Measurements from ENCODE around the gene TIMM23.

TIMM23 gene

GRCh38 chr10:46025406-46025805 is 53.1 kb downstream of the TIMM23 start:
- no peak overlapping the region for H3K4me3 ChIP-seq (ENCODE audit: low read depth, low read length)
- no peak overlapping the region for H2AFZ ChIP-seq (ENCODE audit: insufficient read depth, low read length, poor library complexity)
- no peak overlapping the region for H2AK5ac ChIP-seq (ENCODE audit: low read length)
- H3K9me3 ChIP-seq (ENCODE audit: insufficient read depth, low read depth, low read length): no peaks in the 10 kb centered on the region
- no peak overlapping the region for H3K27ac ChIP-seq (ENCODE audit: low read depth, low read length)
- no peak overlapping the region for H2BK5ac ChIP-seq (ENCODE audit: low read depth, low read length, poor library complexity)
- no peak overlapping the region for H2BK120ac ChIP-seq (ENCODE audit: insufficient read depth, low read length, poor library complexity)
- no peak overlapping the region for H4K8ac ChIP-seq (ENCODE audit: low read depth, low read length)
- DNase-seq: no peak
- no peaks in the 10 kb centered on the region for H3K36me3 ChIP-seq (ENCODE audit: control insufficient read depth in 1 of 2, insufficient read depth in 2 of 2, low read length in 2 of 2)
- H3K23ac ChIP-seq (ENCODE audit: low read length): no peak overlapping the region
- no peak overlapping the region for H3K14ac ChIP-seq (ENCODE audit: low read length)
- H3K27me3 ChIP-seq (ENCODE audit: insufficient read depth, low read length): no peaks in the 10 kb centered on the region
- no peak overlapping the region for H4K12ac ChIP-seq (ENCODE audit: low read depth, low read length)
- H3K4ac ChIP-seq (ENCODE audit: low read depth, low read length): no peak overlapping the region
- peaks cover 13% of the 10 kb centered on the region for H3K79me2 ChIP-seq (ENCODE audit: control insufficient read depth, insufficient read depth, low read length, poor library complexity)
- H3K79me1 ChIP-seq (ENCODE audit: low read length): peaks cover 8% of the 10 kb centered on the region
- no CpG with 5 or more reads among the region's 2 CpGs for WGBS (ENCODE audit: extremely low coverage, insufficient coverage, insufficient read length)
- H3K4me2 ChIP-seq (ENCODE audit: low read length): no peak overlapping the region
- no peak overlapping the region for H3K18ac ChIP-seq (ENCODE audit: low read length)
- H3K9ac ChIP-seq (ENCODE audit: low read length): no peak overlapping the region
- H3K4me1 ChIP-seq (ENCODE audit: control insufficient read depth in 1 of 2, insufficient read depth in 2 of 2, low read length in 2 of 2): no peaks in the 10 kb centered on the region
- H4K91ac ChIP-seq (ENCODE audit: low read depth, low read length): no peak overlapping the region
- no peak overlapping the region for H2BK12ac ChIP-seq (ENCODE audit: low read length)

GRCh38 chr10:46026106-46026505 is 53.8 kb downstream of the TIMM23 start:
- peaks cover 8% of the 10 kb centered on the region for H3K79me1 ChIP-seq (ENCODE audit: low read length)
- H3K14ac ChIP-seq (ENCODE audit: low read length): no peak overlapping the region
- peak overlapping the region; percentile 33 for H3K4ac ChIP-seq (ENCODE audit: low read depth, low read length)
- H2AFZ ChIP-seq (ENCODE audit: insufficient read depth, low read length, poor library complexity): no peak overlapping the region
- no peak overlapping the region for H3K23ac ChIP-seq (ENCODE audit: low read length)
- no peak overlapping the region for H2BK12ac ChIP-seq (ENCODE audit: low read length)
- H3K4me1 ChIP-seq (ENCODE audit: control insufficient read depth in 1 of 2, insufficient read depth in 2 of 2, low read length in 2 of 2): no peaks in the 10 kb centered on the region
- H2BK120ac ChIP-seq (ENCODE audit: insufficient read depth, low read length, poor library complexity): no peak overlapping the region
- no peak overlapping the region for H3K9ac ChIP-seq (ENCODE audit: low read length)
- H3K18ac ChIP-seq (ENCODE audit: low read length): no peak overlapping the region
- no peak overlapping the region for H2AK5ac ChIP-seq (ENCODE audit: low read length)
- H4K91ac ChIP-seq (ENCODE audit: low read depth, low read length): no peak overlapping the region
- H4K8ac ChIP-seq (ENCODE audit: low read depth, low read length): no peak overlapping the region
- H3K9me3 ChIP-seq (ENCODE audit: insufficient read depth, low read depth, low read length): no peaks in the 10 kb centered on the region
- H3K4me3 ChIP-seq (ENCODE audit: low read depth, low read length): no peak overlapping the region
- no peak overlapping the region for H3K4me2 ChIP-seq (ENCODE audit: low read length)
- no peak overlapping the region for H4K12ac ChIP-seq (ENCODE audit: low read depth, low read length)
- no peaks in the 10 kb centered on the region for H3K36me3 ChIP-seq (ENCODE audit: control insufficient read depth in 1 of 2, insufficient read depth in 2 of 2, low read length in 2 of 2)
- H3K27me3 ChIP-seq (ENCODE audit: insufficient read depth, low read length): no peaks in the 10 kb centered on the region
- H2BK5ac ChIP-seq (ENCODE audit: low read depth, low read length, poor library complexity): no peak overlapping the region
- H3K79me2 ChIP-seq (ENCODE audit: control insufficient read depth, insufficient read depth, low read length, poor library complexity): peaks cover 13% of the 10 kb centered on the region
- H3K27ac ChIP-seq (ENCODE audit: low read depth, low read length): no peak overlapping the region
- no peak for DNase-seq

- no peak overlapping the region for H2AK5ac ChIP-seq (ENCODE audit: low read length)
- H3K79me1 ChIP-seq (ENCODE audit: low read length): peaks cover 10% of the 10 kb centered on the region
- no peaks in the 10 kb centered on the region for H3K27me3 ChIP-seq (ENCODE audit: insufficient read depth, low read length)
- no peak overlapping the region for H3K9ac ChIP-seq (ENCODE audit: low read length)
- H3K36me3 ChIP-seq (ENCODE audit: control insufficient read depth in 1 of 2, insufficient read depth in 2 of 2, low read length in 2 of 2): no peaks in the 10 kb centered on the region
- H2AFZ ChIP-seq (ENCODE audit: insufficient read depth, low read length, poor library complexity): no peak overlapping the region
- H3K4ac ChIP-seq (ENCODE audit: low read depth, low read length): no peak overlapping the region
- H3K79me2 ChIP-seq (ENCODE audit: control insufficient read depth, insufficient read depth, low read length, poor library complexity): peaks cover 7% of the 10 kb centered on the region
- peak overlapping the region; percentile 95 for H3K4me2 ChIP-seq (ENCODE audit: low read length)
- DNase-seq: peak; percentile 66 to 88
- no peak overlapping the region for H3K14ac ChIP-seq (ENCODE audit: low read length)
- H3K4me1 ChIP-seq (ENCODE audit: control insufficient read depth in 1 of 2, insufficient read depth in 2 of 2, low read length in 2 of 2): peaks cover 5 to 7% of the 10 kb centered on the region in 2 experiments
- no peak overlapping the region for H3K27ac ChIP-seq (ENCODE audit: low read depth, low read length)
- H3K4me3 ChIP-seq (ENCODE audit: low read depth, low read length): no peak overlapping the region
- no peak overlapping the region for H4K12ac ChIP-seq (ENCODE audit: low read depth, low read length)
- H3K9me3 ChIP-seq (ENCODE audit: insufficient read depth, low read depth, low read length): no peaks in the 10 kb centered on the region
- WGBS (ENCODE audit: extremely low coverage, insufficient coverage, insufficient read length): no CpG with 5 or more reads among the region's 6 CpGs
- H2BK12ac ChIP-seq (ENCODE audit: low read length): no peak overlapping the region
- no peak overlapping the region for H4K91ac ChIP-seq (ENCODE audit: low read depth, low read length)
- H2BK5ac ChIP-seq (ENCODE audit: low read depth, low read length, poor library complexity): no peak overlapping the region
- no peak overlapping the region for H4K8ac ChIP-seq (ENCODE audit: low read depth, low read length)
- no peak overlapping the region for H3K23ac ChIP-seq (ENCODE audit: low read length)
- no peak overlapping the region for H2BK120ac ChIP-seq (ENCODE audit: insufficient read depth, low read length, poor library complexity)
- no peak overlapping the region for H3K18ac ChIP-seq (ENCODE audit: low read length)
These were observed 56.5 kb downstream of the TIMM23 start for GRCh38 chr10:46028584-46029460.

GRCh38 chr10:46029461-46030030 is 57.3 kb downstream of the TIMM23 start:
- DNase-seq: no peak
- Histone ChIP-seq H3K4me2 (ENCODE audit: low read length) (peak overlapping the region; percentile 95), H3K4me1 (ENCODE audit: control insufficient read depth in 1 of 2, insufficient read depth in 2 of 2, low read length in 2 of 2) (peaks cover 5 to 7% of the 10 kb centered on the region in 2 experiments), H3K14ac (ENCODE audit: low read length) (peak overlapping the region; percentile 98), H3K9me3 (ENCODE audit: insufficient read depth, low read depth, low read length) (no peaks in the 10 kb centered on the region), H3K4ac (ENCODE audit: low read depth, low read length) (peak overlapping the region; percentile 37), H3K18ac (ENCODE audit: low read length) (no peak overlapping the region), H3K36me3 (ENCODE audit: control insufficient read depth in 1 of 2, insufficient read depth in 2 of 2, low read length in 2 of 2) (no peaks in the 10 kb centered on the region), H2BK12ac (ENCODE audit: low read length) (no peak overlapping the region), H4K12ac (ENCODE audit: low read depth, low read length) (no peak overlapping the region), H3K9ac (ENCODE audit: low read length) (peak overlapping the region; percentile 99), H3K79me2 (ENCODE audit: control insufficient read depth, insufficient read depth, low read length, poor library complexity) (peaks cover 7% of the 10 kb centered on the region), H3K79me1 (ENCODE audit: low read length) (peaks cover 10% of the 10 kb centered on the region), H2BK120ac (ENCODE audit: insufficient read depth, low read length, poor library complexity) (no peak overlapping the region), H3K27ac (ENCODE audit: low read depth, low read length) (peak overlapping the region; percentile 90), H2AK5ac (ENCODE audit: low read length) (no peak overlapping the region), H3K4me3 (ENCODE audit: low read depth, low read length) (peak overlapping the region; percentile 98), H4K91ac (ENCODE audit: low read depth, low read length) (no peak overlapping the region), H2AFZ (ENCODE audit: insufficient read depth, low read length, poor library complexity) (no peak overlapping the region), H3K27me3 (ENCODE audit: insufficient read depth, low read length) (no peaks in the 10 kb centered on the region), H3K23ac (ENCODE audit: low read length) (no peak overlapping the region), H4K8ac (ENCODE audit: low read depth, low read length) (no peak overlapping the region), H2BK5ac (ENCODE audit: low read depth, low read length, poor library complexity) (no peak overlapping the region)
- WGBS (ENCODE audit: extremely low coverage, insufficient coverage, insufficient read length): no CpG with 5 or more reads among the region's 6 CpGs

Measured in trophoblast cell (in vitro differentiated cells and primary cell).